NCI-H774 (cell line): ENCODE measurements around the gene MIDN.
"Not testable (repeated sequence)": the region's sequence is repeated elsewhere in the genome, so short reads cannot be mapped to it uniquely, and the experiment has no call there.

ENCODE experiments used
- DNase-seq: peaks from one replicate; lab custom pipeline; 2025; lab: John Stamatoyannopoulos, UW

Gene MIDN

DNA sequence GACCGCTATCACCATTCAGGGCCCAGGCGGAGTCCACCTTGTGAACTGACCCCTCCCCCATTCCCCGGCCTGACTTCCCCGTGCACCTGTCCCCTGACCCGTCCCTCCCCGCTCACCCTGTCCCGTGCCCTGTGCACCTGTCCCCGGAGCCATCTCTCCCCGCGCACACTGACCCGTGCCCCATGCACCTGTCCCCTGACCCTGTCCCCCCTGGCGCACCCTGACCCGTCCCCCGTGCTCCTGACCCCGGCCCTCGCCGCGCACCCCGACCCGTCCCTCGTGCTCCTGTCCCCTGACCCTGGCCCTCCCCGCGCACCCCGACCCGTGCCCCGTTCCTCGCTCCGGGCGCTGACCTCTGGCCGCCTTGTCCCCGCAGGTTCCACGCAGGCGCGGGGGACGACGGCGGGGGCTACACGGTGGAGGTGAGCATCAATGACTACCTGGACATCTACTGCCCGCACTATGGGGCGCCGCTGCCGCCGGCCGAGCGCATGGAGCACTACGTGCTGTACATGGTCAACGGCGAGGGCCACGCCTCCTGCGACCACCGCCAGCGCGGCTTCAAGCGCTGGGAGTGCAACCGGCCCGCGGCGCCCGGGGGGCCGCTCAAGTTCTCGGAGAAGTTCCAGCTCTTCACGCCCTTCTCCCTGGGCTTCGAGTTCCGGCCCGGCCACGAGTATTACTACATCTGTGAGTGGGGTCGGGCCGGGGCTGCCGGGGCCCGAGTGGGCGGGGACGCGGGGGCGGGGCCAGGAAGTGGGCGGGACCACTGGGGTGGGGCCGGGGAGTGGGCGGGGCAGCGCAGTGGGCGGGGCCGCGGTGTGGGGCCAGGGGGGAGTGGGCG is 47.0 kb downstream of the MIDN start:
- DNase-seq = no peak

DNA sequence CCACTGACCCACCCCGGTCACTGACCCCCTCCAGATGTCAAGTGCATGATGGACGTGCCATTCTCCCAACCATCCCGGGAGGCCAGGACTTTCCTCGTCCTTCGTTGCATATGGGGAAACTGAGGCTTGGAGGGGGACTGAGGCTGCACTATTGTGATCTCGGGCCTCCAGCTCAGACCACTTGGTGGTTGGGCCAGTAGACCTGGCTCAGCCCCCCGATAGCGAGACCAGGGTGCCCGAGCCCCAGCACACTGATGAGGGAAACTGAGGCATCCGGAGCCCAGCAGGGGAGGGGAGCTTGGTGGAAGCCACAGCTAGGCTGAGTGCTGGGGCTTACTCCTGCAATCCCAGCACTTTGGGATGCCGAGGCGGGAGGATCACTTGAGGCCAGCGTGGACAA is 47.7 kb downstream of the MIDN start:
- no peak for DNase-seq

DNA sequence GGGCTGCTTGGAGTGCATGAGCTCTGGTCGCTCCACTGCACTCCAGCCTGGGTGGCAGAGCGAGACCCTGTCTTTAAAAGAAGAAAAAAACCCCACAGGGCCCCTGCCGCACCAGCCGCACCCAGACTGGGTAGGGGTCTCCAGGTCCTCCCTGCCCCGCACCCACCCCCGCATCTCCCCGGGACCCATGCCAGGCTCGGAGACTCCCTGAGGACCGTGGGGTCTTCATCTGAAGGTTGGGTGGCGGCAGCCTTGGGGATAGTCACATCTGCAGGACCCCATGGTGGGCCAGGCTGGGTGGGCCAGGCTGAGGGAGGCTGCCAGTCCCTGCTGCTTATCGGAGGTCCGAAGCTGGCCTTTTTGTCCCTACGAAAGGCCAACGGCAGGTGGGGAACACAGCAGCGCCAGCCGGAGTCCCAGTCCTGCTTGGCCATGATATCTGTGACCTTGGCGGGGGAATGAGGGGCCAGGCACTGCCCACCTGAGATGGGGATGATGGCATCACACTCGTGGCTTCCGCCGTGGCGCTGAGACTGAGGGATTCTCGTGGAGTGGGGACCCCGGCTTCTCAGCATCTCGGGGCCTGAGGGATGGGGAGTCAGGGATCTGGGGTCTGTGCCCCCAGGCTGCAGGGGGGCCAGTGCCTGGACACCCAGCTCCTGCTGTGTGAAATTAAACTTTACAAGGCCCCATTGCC is 48.3 kb downstream of the MIDN start:
- DNase-seq = no peak

DNA sequence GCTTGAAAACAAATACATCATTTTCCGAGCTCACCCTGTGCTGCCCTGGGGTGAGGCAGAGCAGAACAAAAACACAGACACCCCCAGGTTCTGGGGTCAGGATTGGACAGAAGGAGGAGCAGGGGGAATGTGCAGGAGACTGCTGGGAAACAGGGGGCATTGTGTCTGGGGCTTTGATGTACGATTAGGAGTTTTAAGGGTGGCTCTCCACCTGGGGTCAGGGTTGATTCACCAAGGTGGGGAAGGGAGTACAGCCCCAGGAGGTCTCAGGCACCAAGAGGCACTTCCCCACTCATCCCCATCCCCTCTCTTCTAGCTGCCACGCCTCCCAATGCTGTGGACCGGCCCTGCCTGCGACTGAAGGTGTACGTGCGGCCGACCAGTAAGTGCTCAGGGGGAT is 49.9 kb downstream of the MIDN start:
- DNase-seq = no peak

- no peak for DNase-seq
Measured at GRCh38 chr19:1299801-1300200, 51.4 kb downstream of the MIDN start.

DNA sequence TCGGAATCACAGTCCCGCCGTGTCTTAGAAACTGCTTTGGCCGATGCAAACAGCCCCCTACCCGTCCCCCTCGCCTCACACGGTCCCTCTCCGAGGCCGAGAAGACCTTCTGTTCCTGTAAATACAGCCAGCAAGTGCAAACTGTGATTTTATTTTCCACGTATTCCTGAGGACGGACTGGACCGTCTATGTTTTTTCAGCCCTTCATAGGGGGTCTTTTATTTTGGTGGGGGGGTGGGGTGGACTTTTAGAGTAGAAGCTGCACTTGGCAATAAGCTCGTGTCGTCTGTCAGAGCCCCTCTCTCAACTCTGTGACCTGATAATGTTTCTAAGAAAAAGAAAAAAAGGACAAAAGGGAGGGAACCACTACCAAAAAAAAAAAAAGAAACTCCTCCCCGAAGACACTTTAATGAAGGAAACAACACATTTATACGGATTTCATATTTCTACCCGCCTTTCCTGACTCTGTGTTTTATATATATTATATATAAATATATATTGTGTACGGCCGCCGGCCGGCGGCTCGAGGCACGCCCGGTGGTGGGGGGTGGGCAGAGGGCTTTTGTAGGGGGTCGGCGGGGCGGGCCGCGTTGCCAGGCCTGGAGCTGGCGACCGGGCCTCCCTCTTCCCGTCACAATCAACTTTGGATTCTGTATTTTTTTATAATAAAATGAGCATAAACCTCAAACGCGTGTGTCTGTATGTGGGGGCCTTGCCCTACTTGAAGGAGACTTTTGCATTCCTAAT is 52.5 kb downstream of the MIDN start:
- no peak for DNase-seq

- DNase-seq = no peak
Measured at GRCh38 chr19:1302533-1303239, 54.3 kb downstream of the MIDN start.

DNA sequence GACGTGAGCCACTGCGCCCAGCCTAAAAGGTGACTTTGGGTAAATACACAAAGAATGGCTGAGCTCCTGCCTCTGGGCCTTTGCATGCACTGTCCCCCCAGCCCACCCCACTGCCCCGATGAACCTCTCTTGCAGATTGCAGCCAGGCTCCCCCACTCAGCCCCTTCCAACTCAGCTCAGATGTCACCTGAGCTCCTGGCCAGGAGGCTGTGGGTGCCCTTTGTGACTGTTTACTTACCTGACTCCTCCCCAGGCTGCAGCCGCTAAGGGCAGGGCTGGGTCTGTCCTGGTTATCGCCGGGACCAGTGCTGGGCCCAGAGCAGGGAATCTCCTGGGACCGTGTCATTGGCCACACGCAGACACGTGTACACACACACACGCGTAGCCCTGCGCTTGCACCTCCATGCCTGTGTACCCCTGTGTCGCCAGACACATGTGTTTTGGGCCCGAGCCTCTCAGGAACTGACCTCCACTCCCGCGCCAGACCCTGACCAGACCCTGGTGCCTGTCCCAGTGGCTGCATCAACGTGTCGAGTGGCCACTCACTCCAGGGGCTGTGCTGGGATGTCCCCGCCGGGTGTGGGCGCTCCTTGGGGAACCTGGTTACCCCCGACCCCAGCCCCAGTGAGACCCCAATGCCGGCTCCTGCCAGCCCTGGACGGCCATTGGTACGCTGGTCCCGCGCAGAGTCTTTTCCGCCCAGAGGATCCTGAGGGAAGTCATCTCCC is 56.0 kb downstream of the MIDN start:
- no peak for DNase-seq

DNA sequence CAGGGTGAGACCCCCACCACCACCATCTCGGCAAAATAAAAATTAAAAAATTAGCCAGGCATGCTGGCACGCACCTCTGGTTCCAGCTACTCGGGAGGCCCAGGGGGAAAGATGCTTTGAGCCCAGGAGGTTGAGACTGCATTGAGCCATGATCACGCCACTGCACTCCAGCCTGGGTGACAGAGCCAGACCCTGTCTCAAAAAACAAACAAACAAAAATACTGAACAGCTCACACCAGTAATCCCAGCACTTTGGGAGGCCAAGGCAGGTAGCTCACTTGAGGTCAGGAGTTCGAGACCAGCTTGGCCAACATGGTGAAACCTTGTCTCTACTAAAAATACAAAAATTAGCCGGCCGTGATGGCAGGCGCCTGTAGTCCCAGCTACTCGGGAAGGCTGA is 57.0 kb downstream of the MIDN start:
- DNase-seq = not testable (repeated sequence)

- no peak for DNase-seq
Measured at GRCh38 chr19:1307320-1307719, 58.9 kb downstream of the MIDN start.

GRCh38 chr19:1307755-1308303 is 59.4 kb downstream of the MIDN start:
- DNase-seq = no peak

DNA sequence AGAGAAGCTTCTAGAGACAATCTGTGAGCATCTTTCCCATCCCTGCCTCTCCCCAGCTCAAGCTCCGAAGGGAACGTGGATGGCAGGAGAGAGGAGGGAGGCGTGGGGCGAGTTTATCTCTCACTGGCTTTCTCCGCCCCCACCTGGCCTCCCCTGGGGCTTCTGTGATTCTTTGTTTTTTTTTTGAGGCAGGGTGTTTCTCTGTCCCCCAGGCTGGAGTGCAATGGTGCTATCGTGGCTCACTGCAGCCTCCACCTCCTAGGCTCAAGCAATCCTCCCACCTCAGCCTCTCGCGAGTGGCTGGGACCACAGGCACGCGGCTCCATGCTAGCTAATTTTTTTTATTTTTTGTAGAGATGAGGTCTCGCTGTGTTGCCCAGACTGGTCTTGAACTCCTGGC is 60.3 kb downstream of the MIDN start:
- DNase-seq = no peak
